Heart left ventricle (tissue), 13 donors: ENCODE results near the gene XRCC2.

Experiments
- POLR2A ChIP-seq, 2 donors: fragments of 450-650 bp; IDR thresholded peaks; one replicate each; pipeline ENCODE4 v1.6.1; 2017; ENCODE audit warnings: antibody characterized with exemption in 2 of 2, mild to moderate bottlenecking in 2 of 2, moderate library complexity in 2 of 2
- TF ChIP-seq, protein P1 (sequence below), 12 donors: fragments of 200-600 bp; sonication (generic) in 4 of 12; IDR thresholded peaks; one replicate each; pipeline versions ENCODE4 v1.5.0 to v1.8.0; 2018 to 2022; ENCODE audit warnings: antibody characterized with exemption in 12 of 12, mild to moderate bottlenecking in 5 of 12
- donor health status: ischemic (EF 13 %, LVEDD 7.1; RV severe dilation, severe dysfunction).
- donor health status: DM: no; HTN: yes; CAD: no.
- donor health status: DM: no; HTN: no; CAD: no.
- donor health status: ischemic (EF 25% LVEDD 6.9; RV normal size, moderate dysfunction).
- donor health status: ischemic (EF 25% LVEDD 5.7; RV mildly dilated, moderate dysfunction).
- donor health status: ischemic (EF 35%, LVEDD 5.7; RV mildly dilated, moderate dysfunction).
- donor health status: nonischemic (EF 11% LVEDD 7.7; RV severe dilation, severe dysfunction).
- donor health status: DM: yes; HTN: yes; CAD: no.
- donor health status: PGD.
- donor health status: ischemic (EF 29% LVEDD 5.4; RV normal size, mild dysfunction).
- donor health status: nonischemic (EF 23%, LVEDD 6.1; RV moderate dilation, normal function).

DNA sequence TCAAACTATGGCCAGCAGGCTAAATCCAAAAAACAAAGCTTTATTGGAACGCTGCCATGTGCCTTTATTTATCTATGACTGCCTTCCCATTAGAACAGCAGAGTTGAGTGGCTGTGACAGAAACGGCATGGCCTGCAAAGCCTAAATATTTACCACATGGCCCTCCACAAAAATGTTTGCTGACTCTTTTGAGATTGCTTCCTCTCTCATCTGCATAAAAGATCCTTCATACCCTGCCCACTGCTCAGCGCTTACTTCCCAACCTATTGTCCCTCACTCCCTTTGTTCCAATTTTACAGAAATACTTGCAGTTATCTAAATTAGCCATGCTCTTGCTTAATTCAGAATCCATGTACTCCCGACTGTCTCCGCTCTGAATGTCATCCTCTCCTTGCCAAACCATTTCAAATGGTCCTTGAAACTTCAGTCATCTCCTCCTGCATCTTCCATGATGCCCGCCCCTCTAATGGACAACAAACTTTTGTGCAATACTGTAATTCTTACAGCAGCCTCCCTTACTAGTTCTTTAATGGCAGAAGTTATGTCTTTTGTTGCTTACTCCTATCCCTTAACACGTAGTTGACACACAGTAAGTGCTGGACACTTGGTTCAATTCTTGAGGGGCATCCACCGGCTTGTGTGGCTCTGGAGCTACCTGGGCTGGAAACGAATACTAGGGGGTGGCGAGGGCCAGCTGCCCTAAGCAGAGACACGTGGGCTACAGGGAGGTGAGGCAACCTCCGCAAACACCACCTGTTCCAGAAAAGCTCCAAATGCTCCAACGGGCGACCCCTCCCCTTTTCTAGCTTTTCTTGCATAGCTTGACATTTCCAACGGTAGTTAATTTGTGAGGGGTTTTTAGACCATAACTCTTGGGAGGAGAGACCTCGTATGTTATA, 832 bp downstream of the XRCC2 start:
- TF ChIP-seq, protein P1, sequence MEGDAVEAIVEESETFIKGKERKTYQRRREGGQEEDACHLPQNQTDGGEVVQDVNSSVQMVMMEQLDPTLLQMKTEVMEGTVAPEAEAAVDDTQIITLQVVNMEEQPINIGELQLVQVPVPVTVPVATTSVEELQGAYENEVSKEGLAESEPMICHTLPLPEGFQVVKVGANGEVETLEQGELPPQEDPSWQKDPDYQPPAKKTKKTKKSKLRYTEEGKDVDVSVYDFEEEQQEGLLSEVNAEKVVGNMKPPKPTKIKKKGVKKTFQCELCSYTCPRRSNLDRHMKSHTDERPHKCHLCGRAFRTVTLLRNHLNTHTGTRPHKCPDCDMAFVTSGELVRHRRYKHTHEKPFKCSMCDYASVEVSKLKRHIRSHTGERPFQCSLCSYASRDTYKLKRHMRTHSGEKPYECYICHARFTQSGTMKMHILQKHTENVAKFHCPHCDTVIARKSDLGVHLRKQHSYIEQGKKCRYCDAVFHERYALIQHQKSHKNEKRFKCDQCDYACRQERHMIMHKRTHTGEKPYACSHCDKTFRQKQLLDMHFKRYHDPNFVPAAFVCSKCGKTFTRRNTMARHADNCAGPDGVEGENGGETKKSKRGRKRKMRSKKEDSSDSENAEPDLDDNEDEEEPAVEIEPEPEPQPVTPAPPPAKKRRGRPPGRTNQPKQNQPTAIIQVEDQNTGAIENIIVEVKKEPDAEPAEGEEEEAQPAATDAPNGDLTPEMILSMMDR (IDR thresholded peaks at IDR 0.05), result no peak
- no peak for TF ChIP-seq POLR2A (IDR thresholded peaks at IDR 0.05)
